Right lobe of liver (tissue), 4 donors: ENCODE data around the gene IRF5.

Experiments
- CTCF ChIP-seq, 4 donors: fragments of 200-600 bp in 3 of 4; fragments of 450-650 bp in 1 of 4; IDR thresholded peaks; one replicate each; pipeline versions ENCODE4 v1.5.1 to v1.8.0; 2016 to 2022; ENCODE audit warnings: antibody characterized with exemption in 4 of 4, mild to moderate bottlenecking in 2 of 4
- POLR2A ChIP-seq: fragments of 450-650 bp; IDR thresholded peaks from one replicate; pipeline ENCODE4 v1.6.1; 2017; ENCODE audit warnings: antibody characterized with exemption, mild to moderate bottlenecking
- donor health status: DM: no; HTN: no; CAD: no.
- donor health status: DM: no; HTN: no; CAD: no.
- donor health status: DM: no; HTN: yes; CAD: no.

DNA sequence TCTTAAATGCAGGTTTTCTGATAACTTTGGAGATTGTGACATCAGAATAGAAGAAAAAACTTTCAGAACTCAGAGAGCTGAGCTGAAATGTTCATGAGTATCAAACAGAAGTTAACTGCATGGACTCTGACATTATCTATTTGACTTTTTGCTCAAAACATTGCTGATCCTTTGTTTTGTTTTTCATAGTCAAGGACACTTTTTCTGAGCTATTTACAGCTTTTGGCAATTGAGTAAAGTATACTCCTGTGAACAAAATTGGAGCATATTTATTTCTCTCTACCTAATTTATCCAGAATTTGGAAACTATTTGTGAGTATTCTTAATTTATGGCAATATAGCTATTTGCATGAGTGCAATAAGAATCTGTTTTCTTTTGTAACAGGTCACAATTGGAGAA, 38.3 kb upstream of the IRF5 start:
- TF ChIP-seq CTCF (IDR thresholded peaks at IDR 0.05) (no peak), POLR2A (no peak)
